ACC112 (cell line): ENCODE measurements around the gene SLC39A7.
A peak's percentile ranks its signal among the peaks of the same experiment; 100 is the strongest.
"Not testable (repeated sequence)": the region's sequence is repeated elsewhere in the genome, so short reads cannot be mapped to it uniquely, and the experiment has no call there.

ENCODE experiments used
- H2AFZ ChIP-seq: fragments of 200-600 bp; sonication (generic); one replicate; pipeline ENCODE4 v1.6.0; 2017; ENCODE audit warnings: antibody characterized with exemption, low read length; ENCODE audit not compliant: unreplicated experiment
- H3K27ac ChIP-seq: fragments of 200-600 bp; sonication (generic); 2 replicates; pipeline ENCODE4 v1.5.1; 2014; ENCODE audit warnings: low read depth, mild to moderate bottlenecking, antibody characterized with exemption, low read length, moderate library complexity
- H3K27me3 ChIP-seq: fragments of 200-600 bp; sonication (generic); 2 replicates; pipeline ENCODE4 v1.6.1; 2014; ENCODE audit warnings: mild to moderate bottlenecking, antibody characterized with exemption, low read length, moderate library complexity, mixed read lengths; ENCODE audit not compliant: insufficient read depth
- H3K36me3 ChIP-seq: fragments of 200-600 bp; sonication (generic); 2 replicates; pipeline ENCODE4 v1.6.1; 2016; ENCODE audit warnings: mild to moderate bottlenecking, antibody characterized with exemption, low read length, moderate library complexity, mixed read lengths; ENCODE audit not compliant: insufficient read depth
- H3K4me1 ChIP-seq: fragments of 200-600 bp; sonication (generic); one replicate; pipeline ENCODE4 v1.6.1; 2016; ENCODE audit warnings: low read length, mixed read lengths; ENCODE audit not compliant: insufficient read depth, unreplicated experiment, control insufficient read depth
- H3K4me3 ChIP-seq: fragments of 200-600 bp; sonication (generic); 2 replicates; pipeline ENCODE4 v1.5.1; 2014; ENCODE audit warnings: mild to moderate bottlenecking, low read depth, low read length
- H3K79me2 ChIP-seq: fragments of 200-600 bp; sonication (generic); one replicate; pipeline ENCODE4 v1.6.0; 2016; ENCODE audit warnings: low read length; ENCODE audit not compliant: control insufficient read depth, unreplicated experiment, insufficient read depth

The SLC39A7 gene

GRCh38 chr6:33213166-33213988, 12.7 kb downstream of the SLC39A7 start:
- Histone ChIP-seq H3K36me3 (no peaks in the 10 kb centered on the region), H3K27ac (no peak overlapping the region), H3K27me3 (no peaks in the 10 kb centered on the region), H2AFZ (peak overlapping the region; percentile 2), H3K4me3 (peak overlapping the region; percentile 74), H3K4me1 (peaks cover 10% of the 10 kb centered on the region), H3K79me2 (no peaks in the 10 kb centered on the region)

GRCh38 chr6:33213989-33214335, 13.3 kb downstream of the SLC39A7 start:
- no peaks in the 10 kb centered on the region for H3K36me3 ChIP-seq
- peak overlapping the region; percentile 74 for H3K4me3 ChIP-seq
- H2AFZ ChIP-seq = peak overlapping the region; percentile 2
- H3K27ac ChIP-seq = no peak overlapping the region
- no peaks in the 10 kb centered on the region for H3K79me2 ChIP-seq
- H3K27me3 ChIP-seq = no peaks in the 10 kb centered on the region
- H3K4me1 ChIP-seq = peaks cover 10% of the 10 kb centered on the region

- H3K4me3 ChIP-seq = no peak overlapping the region
- no peaks in the 10 kb centered on the region for H3K36me3 ChIP-seq
- H3K79me2 ChIP-seq = no peaks in the 10 kb centered on the region
- H3K27me3 ChIP-seq = peaks cover 4% of the 10 kb centered on the region; the same call in 1 of the 2 replicates
- H2AFZ ChIP-seq = no peak overlapping the region
- peaks cover 10% of the 10 kb centered on the region for H3K4me1 ChIP-seq
- H3K27ac ChIP-seq = no peak overlapping the region
These were observed 14.8 kb downstream of the SLC39A7 start for GRCh38 chr6:33215271-33216116.

- Histone ChIP-seq H3K4me1 (peaks cover 10% of the 10 kb centered on the region), H3K4me3 (no peak overlapping the region), H2AFZ (no peak overlapping the region), H3K27ac (no peak overlapping the region), H3K27me3 (peaks cover 4% of the 10 kb centered on the region), H3K79me2 (no peaks in the 10 kb centered on the region), H3K36me3 (no peaks in the 10 kb centered on the region)
These were observed 15.5 kb downstream of the SLC39A7 start for GRCh38 chr6:33216117-33216649.

GRCh38 chr6:33217246-33217645, 16.6 kb downstream of the SLC39A7 start:
- no peaks in the 10 kb centered on the region for H3K36me3 ChIP-seq
- H3K79me2 ChIP-seq = no peaks in the 10 kb centered on the region
- peaks cover 13% of the 10 kb centered on the region for H3K27me3 ChIP-seq
- peaks cover 10% of the 10 kb centered on the region for H3K4me1 ChIP-seq
- no peak overlapping the region for H2AFZ ChIP-seq
- H3K4me3 ChIP-seq = no peak overlapping the region
- no peak overlapping the region for H3K27ac ChIP-seq

- H3K4me1 ChIP-seq = peaks cover 6% of the 10 kb centered on the region
- H2AFZ ChIP-seq = no peak overlapping the region
- H3K79me2 ChIP-seq = no peaks in the 10 kb centered on the region
- no peak overlapping the region for H3K4me3 ChIP-seq
- H3K27ac ChIP-seq = no peak overlapping the region
- peaks cover 17% of the 10 kb centered on the region for H3K27me3 ChIP-seq
- H3K36me3 ChIP-seq = no peaks in the 10 kb centered on the region
These were observed 17.0 kb downstream of the SLC39A7 start for GRCh38 chr6:33217681-33218080.

GRCh38 chr6:33226503-33227120, 25.9 kb downstream of the SLC39A7 start:
- not testable (repeated sequence) for H3K27ac ChIP-seq, H3K79me2 ChIP-seq, H3K36me3 ChIP-seq, H3K4me1 ChIP-seq, H2AFZ ChIP-seq, H3K4me3 ChIP-seq
- peaks cover 48% of the 10 kb centered on the region for H3K27me3 ChIP-seq

- H2AFZ ChIP-seq = no peak overlapping the region
- no peak overlapping the region for H3K27ac ChIP-seq
- no peak overlapping the region for H3K4me3 ChIP-seq
- H3K36me3 ChIP-seq = no peaks in the 10 kb centered on the region
- peaks cover 50% of the 10 kb centered on the region for H3K27me3 ChIP-seq
- no peaks in the 10 kb centered on the region for H3K4me1 ChIP-seq
- H3K79me2 ChIP-seq = no peaks in the 10 kb centered on the region
These were observed 34.6 kb downstream of the SLC39A7 start for GRCh38 chr6:33235221-33235634.

- no peak overlapping the region for H2AFZ ChIP-seq
- no peaks in the 10 kb centered on the region for H3K4me1 ChIP-seq
- no peak overlapping the region for H3K4me3 ChIP-seq
- no peaks in the 10 kb centered on the region for H3K79me2 ChIP-seq
- no peaks in the 10 kb centered on the region for H3K36me3 ChIP-seq
- H3K27ac ChIP-seq = no peak overlapping the region
- H3K27me3 ChIP-seq = peaks cover 45% of the 10 kb centered on the region
These were observed 35.7 kb downstream of the SLC39A7 start for GRCh38 chr6:33236328-33236727.

GRCh38 chr6:33236852-33237251, 36.2 kb downstream of the SLC39A7 start:
- Histone ChIP-seq H3K79me2 (no peaks in the 10 kb centered on the region), H3K27ac (no peak overlapping the region), H3K27me3 (peaks cover 43% of the 10 kb centered on the region), H3K4me1 (no peaks in the 10 kb centered on the region), H2AFZ (no peak overlapping the region), H3K4me3 (no peak overlapping the region), H3K36me3 (no peaks in the 10 kb centered on the region)
